ENCODE measurements around the gene RPS24. TPM values are rescaled to one million over a fixed set of nuclear protein-coding genes. Genes with fewer than 3 reads are reported as not detected.
"Not testable (repeated sequence)": the region's sequence is repeated elsewhere in the genome, so short reads cannot be mapped to it uniquely, and the experiment has no call there.

The RPS24 gene
- total and polyA plus RNA-seq, 8 donors: 599 to 3,548 (median 970) TPM

DNA sequence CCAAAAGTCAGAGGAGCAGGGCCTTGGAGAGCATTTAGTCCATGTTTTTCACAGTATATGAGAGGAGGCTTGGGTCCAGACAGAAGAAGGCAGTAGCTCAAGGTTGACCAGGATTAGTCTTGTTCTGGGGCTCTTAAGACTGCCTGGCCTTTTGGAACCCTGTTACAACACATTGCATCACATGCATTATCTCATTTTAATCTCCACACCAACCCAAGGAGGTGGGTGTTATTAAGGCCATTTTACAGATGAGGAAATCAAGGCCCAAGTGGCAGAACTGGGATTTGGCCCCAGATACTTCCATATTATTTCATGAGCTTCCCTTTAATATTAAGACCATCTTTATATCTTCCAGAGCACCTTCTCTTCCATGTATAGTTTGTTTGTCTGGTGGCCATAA, 38.8 kb downstream of the RPS24 start:
- FAIRE-seq: no peak
- no peak overlapping the region for H3K27ac ChIP-seq

DNA sequence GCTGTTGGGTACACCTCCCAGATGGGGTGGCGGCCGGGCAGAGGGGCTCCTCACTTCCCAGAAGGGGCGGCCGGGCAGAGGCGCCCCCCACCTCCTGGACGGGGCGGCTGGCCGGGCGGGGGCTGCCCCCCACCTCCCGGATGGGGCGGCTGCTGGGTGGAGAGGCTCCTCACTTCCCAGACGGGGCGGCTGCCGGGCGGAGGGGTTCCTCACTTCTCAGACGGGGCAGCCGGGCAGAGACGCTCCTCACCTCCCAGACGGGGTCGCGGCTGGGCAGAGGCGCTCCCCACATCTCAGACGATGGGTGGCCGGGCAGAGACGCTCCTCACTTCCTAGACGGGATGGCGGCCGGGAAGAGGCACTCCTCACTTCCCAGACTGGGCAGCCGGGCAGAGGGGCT, 42.1 kb downstream of the RPS24 start:
- H3K27ac ChIP-seq; H3K27me3 ChIP-seq; intact Hi-C loops (cut with DNase I); ATAC-seq; H3K36me3 ChIP-seq; H3K9me3 ChIP-seq; DNase-seq; H3K4me3 ChIP-seq; H3K4me1 ChIP-seq; FAIRE-seq: not testable (repeated sequence)
- 94 to 96% methylated on average over 8 to 27 of the region's 29 CpGs for WGBS, 2 donors

More for the DNA sequence above, 38.8 kb downstream of the RPS24 start:
- Histone ChIP-seq H3K36me3 (no peaks in the 10 kb centered on the region), H3K27me3 (no peaks in the 10 kb centered on the region), H3K4me1 (no peaks in the 10 kb centered on the region), H3K4me3 (no peak overlapping the region), H3K9me3 (no peaks in the 10 kb centered on the region)
- no peak for DNase-seq
- no peak for ATAC-seq
- TF ChIP-seq, protein P1, sequence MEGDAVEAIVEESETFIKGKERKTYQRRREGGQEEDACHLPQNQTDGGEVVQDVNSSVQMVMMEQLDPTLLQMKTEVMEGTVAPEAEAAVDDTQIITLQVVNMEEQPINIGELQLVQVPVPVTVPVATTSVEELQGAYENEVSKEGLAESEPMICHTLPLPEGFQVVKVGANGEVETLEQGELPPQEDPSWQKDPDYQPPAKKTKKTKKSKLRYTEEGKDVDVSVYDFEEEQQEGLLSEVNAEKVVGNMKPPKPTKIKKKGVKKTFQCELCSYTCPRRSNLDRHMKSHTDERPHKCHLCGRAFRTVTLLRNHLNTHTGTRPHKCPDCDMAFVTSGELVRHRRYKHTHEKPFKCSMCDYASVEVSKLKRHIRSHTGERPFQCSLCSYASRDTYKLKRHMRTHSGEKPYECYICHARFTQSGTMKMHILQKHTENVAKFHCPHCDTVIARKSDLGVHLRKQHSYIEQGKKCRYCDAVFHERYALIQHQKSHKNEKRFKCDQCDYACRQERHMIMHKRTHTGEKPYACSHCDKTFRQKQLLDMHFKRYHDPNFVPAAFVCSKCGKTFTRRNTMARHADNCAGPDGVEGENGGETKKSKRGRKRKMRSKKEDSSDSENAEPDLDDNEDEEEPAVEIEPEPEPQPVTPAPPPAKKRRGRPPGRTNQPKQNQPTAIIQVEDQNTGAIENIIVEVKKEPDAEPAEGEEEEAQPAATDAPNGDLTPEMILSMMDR (IDR thresholded peaks at IDR 0.05): no peak
- intact Hi-C loops (cut with DNase I): no loop called here

DNA sequence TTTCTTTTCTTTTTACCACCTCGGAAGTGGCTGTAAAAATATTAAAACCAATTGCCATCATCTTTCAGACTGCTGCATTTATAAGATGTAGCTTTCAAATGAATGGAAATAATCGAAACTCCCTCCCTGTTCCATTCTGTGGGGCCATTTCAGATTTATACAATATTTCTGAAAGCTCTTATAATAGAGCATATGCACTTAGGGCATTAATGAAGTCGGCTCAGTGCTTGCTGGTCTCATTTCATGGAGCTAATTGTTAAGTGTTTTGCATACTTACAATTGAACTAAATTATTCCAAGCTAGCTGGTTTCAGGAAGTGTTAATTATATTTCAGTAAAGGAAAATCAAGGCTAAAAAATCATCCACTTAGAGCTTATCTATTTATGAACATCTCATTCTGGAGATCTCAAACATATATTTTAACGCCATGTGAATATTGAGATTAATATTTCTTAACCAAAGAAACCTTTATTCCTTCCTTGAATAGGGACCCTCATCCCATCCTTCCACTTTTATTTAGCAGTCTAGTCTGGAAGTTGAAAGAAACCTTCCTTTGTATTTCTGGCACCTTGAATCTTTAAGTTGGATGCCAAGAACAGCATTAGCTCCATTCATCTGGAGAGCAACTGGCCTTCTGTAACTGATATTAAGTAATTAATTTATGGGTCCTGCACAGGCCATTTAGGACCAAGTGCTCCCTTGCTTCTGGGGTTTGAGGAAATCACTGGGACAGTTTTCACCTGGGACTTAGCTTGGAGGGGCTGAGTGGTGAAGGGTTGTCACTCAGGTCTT, 45.1 kb downstream of the RPS24 start:
- Histone ChIP-seq H3K9me3 (no peaks in the 10 kb centered on the region), H3K27me3 (no peaks in the 10 kb centered on the region), H3K4me1 (no peaks in the 10 kb centered on the region), H3K27ac (no peak overlapping the region), H3K36me3 (no peaks in the 10 kb centered on the region), H3K4me3 (no peak overlapping the region)
- FAIRE-seq (no peak), DNase-seq (no peak), ATAC-seq (no peak)
- TF ChIP-seq, protein P1 (IDR thresholded peaks at IDR 0.05): no peak
- intact Hi-C loops (cut with DNase I): no loop called here
- 61 to 74% methylated on average over 4 of the region's 4 CpGs for WGBS, 2 donors

DNA sequence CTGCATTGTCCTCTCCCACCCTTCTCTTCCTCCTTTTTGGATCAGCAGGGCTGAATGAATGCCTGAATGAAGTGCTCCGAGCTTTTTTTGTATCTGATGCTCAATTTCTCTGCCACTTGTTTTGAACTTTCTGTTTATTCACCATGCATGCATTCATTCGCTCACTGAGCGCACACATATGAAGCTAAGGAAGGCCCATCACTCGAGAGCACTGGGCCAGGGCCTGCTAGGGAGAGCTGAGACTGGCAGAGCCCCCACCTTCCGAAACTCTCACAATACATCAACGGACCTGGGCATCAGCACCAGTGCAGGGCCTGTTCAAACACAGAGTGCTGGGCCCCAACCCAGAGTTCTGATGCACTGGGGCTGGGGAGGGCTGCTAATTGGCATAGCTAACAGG, 45.7 kb downstream of the RPS24 start:
- peak in 1 of 6 donors; percentile 27 for DNase-seq

DNA sequence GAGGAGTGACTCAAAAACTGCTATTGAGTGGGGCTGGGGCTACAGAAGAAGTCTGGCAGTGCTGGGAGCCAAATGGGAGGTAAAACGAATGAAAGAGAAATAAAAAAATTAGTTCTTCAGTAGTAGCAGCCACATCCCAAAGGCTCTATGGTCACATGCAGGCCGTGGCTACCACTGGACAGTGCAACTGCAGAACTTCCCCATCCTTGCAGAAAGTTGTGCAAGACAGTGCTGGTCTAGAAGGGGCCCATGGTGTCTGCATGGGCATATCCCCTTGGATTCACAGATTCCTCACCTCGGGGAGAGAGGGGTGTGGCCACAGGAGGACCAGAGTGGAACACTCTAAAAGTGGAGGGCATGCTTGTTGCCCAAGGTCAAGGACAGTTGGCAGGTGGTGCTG, 47.6 kb downstream of the RPS24 start:
- TF ChIP-seq, protein P1 (IDR thresholded peaks at IDR 0.05): no peak
- DNase-seq (no peak), FAIRE-seq (no peak), ATAC-seq (peak in 1 of 4 donors; percentile 30)
- intact Hi-C loops (cut with DNase I): no loop called here
- Histone ChIP-seq H3K4me1 (no peaks in the 10 kb centered on the region), H3K27ac (no peak overlapping the region), H3K36me3 (no peaks in the 10 kb centered on the region), H3K4me3 (no peak overlapping the region), H3K9me3 (no peaks in the 10 kb centered on the region), H3K27me3 (no peaks in the 10 kb centered on the region)
- 45 to 51% methylated on average over 3 of the region's 3 CpGs for WGBS, 2 donors

More for the DNA sequence above, 45.7 kb downstream of the RPS24 start:
- 83 to 88% methylated on average over 6 of the region's 6 CpGs for WGBS, 2 donors
- FAIRE-seq (no peak), ATAC-seq (no peak)
- Histone ChIP-seq H3K4me1 (no peaks in the 10 kb centered on the region), H3K27ac (no peak overlapping the region), H3K36me3 (no peaks in the 10 kb centered on the region), H3K27me3 (no peaks in the 10 kb centered on the region), H3K9me3 (no peaks in the 10 kb centered on the region), H3K4me3 (no peak overlapping the region)
- TF ChIP-seq, protein P1 (IDR thresholded peaks at IDR 0.05): no peak
- intact Hi-C loops (cut with DNase I): no loop called here

All from pancreas (tissue), 10 donors.